Measurements from ENCODE around the gene COX8C. TPM values are rescaled to one million over a fixed set of nuclear protein-coding genes. Genes with fewer than 3 reads are reported as not detected.

Gene COX8C
- total RNA-seq, 4 donors from 2014 or later, result not detected

DNA sequence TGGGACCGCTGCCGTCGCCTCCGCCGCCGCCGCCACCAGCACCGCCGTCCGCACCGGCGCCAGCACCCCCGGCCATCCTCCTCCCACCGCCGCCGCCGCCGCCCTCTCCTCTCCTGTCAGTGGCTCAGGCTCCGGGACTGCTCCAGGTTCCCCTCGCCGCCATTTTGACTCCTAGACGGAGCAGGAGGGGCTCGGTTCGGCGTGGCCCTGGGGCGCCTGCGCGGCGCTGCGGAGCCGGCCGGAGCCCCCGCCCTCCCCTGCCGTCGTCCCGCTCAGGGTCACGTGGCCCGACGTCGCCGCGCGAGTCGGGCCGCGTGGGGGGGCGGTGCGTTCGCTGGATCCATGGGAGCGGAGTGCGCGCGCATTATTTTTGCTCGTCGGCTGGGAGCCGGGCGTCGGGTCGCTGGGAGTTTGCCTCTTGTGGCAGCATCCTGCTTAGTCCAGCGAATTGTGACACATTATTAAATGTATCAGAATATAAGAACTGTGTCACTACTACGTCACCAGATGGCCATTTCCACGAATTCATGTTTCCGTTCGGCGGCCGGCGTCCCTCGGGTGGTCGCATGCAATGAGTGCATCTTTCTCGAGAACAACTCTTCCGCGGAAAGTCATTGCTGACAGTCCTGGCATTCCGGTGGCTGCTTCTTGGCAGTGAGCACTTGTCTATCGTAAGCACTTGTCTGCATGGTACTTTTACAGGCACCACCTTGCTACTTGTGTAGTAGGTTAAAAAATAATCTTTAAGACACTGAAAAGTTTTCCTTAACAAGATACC, 13.9 kb upstream of the COX8C start, which contains the start of gene BTBD7:
TSS of gene BTBD7 (minus strand) at position 184 of the 778 bp plus-strand sequence. CDS start 36,985 bp downstream, outside the sequence.
- Histone ChIP-seq H3K27ac (peak within 1 kb of the TSS; percentile 98), H3K27me3 (no peaks in the 10 kb centered on the region), H3K9me3 (no peaks in the 10 kb centered on the region), H3K4me1 (peaks cover 41% of the 10 kb centered on the region), H3K4me3 (peak within 1 kb of the TSS; percentile 99), H3K36me3 (no peaks in the 10 kb centered on the region)
- WGBS, result 0% methylated on average over 28 of the region's 74 CpGs
- no peak for TF ChIP-seq POLR2AphosphoS5 (IDR thresholded peaks at IDR 0.05)
- peak in 1 of 2 donors; percentile 54 for TF ChIP-seq POLR2A (IDR thresholded peaks at IDR 0.05)
- TF ChIP-seq, protein P1, sequence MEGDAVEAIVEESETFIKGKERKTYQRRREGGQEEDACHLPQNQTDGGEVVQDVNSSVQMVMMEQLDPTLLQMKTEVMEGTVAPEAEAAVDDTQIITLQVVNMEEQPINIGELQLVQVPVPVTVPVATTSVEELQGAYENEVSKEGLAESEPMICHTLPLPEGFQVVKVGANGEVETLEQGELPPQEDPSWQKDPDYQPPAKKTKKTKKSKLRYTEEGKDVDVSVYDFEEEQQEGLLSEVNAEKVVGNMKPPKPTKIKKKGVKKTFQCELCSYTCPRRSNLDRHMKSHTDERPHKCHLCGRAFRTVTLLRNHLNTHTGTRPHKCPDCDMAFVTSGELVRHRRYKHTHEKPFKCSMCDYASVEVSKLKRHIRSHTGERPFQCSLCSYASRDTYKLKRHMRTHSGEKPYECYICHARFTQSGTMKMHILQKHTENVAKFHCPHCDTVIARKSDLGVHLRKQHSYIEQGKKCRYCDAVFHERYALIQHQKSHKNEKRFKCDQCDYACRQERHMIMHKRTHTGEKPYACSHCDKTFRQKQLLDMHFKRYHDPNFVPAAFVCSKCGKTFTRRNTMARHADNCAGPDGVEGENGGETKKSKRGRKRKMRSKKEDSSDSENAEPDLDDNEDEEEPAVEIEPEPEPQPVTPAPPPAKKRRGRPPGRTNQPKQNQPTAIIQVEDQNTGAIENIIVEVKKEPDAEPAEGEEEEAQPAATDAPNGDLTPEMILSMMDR (IDR thresholded peaks at IDR 0.05), result peak in 1 of 2 donors; percentile 38
- peak; percentile 32 for TF ChIP-seq EP300 (IDR thresholded peaks at IDR 0.05)
- peak; percentile 96 to 97 for DNase-seq (ENCODE audit: low spot score in 2 of 2)

DNA sequence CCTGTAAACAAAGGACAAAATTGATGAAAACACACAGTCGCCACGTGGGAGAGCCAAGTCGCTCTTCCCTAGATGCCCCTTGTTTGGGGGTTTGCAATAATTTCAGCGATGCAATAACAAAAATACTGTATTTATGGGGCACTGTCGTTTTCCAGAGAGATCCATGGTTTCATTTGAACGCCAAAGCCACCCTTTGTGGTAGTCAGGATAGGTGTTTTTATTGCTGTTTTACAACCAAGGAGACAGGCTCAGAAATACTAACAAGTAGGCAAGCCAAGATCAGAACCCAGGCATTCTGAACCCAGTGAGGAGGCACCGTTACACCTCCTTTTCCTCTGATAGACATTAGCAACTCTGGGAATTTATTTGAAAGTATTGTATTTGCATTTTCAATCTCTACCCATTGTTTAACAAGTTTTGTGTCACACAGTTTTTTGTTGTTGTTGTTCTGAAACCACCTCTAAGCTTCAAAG, 13.3 kb upstream of the COX8C start:
- TF ChIP-seq POLR2AphosphoS5 (IDR thresholded peaks at IDR 0.05) (no peak), EP300 (IDR thresholded peaks at IDR 0.05) (no peak), POLR2A (IDR thresholded peaks at IDR 0.05) (no peak)
- TF ChIP-seq, protein P1 (IDR thresholded peaks at IDR 0.05), result no peak
- 7% methylated on average over 7 of the region's 7 CpGs for WGBS
- H3K4me3 ChIP-seq, result peak overlapping the region; percentile 99

DNA sequence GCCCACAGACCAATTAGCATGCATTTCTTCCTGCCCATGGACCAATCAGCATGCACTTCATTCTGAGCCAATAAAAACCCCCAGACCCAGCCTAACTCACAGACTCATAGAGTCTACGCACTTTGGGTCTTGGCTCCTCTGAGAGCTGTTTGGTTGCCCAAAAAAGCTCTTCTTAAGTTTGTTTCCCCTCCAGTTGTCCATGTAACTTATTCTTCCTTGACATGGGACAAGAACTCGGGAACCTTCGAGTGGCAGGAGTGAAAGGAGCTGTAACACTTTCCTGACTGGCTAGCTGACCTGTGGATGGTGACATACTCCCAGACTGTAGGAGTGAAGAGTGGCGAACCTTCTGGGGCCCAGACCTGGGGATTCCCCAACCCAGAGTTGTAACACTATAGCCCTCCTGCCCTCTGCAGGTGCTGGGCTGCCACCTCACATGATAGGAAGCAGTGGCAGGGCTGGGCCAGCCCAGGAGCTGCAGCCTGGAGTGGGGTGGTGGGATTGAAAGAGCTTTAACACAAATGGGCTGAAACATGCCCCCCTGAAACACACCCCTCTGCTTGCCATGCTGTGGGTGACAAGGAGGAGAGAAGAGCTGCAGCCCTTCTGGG, 9.7 kb upstream of the COX8C start:
- no peak for DNase-seq (ENCODE audit: low spot score in 2 of 2)
- WGBS, result 96% methylated on average over 4 of the region's 4 CpGs
- TF ChIP-seq POLR2A (IDR thresholded peaks at IDR 0.05), result no peak
- TF ChIP-seq EP300 (IDR thresholded peaks at IDR 0.05), result no peak
- TF ChIP-seq, protein P1 (IDR thresholded peaks at IDR 0.05), result no peak
- no peak for TF ChIP-seq POLR2AphosphoS5 (IDR thresholded peaks at IDR 0.05)
- H3K27ac ChIP-seq, result no peak overlapping the region
- no peaks in the 10 kb centered on the region for H3K27me3 ChIP-seq
- H3K4me3 ChIP-seq, result no peak overlapping the region
- H3K36me3 ChIP-seq, result no peaks in the 10 kb centered on the region
- peaks cover 9% of the 10 kb centered on the region for H3K4me1 ChIP-seq
- no peaks in the 10 kb centered on the region for H3K9me3 ChIP-seq

More for the DNA sequence above, 13.3 kb upstream of the COX8C start:
- Histone ChIP-seq H3K27ac (peak overlapping the region; percentile 98), H3K36me3 (no peaks in the 10 kb centered on the region), H3K4me1 (peaks cover 41% of the 10 kb centered on the region), H3K27me3 (no peaks in the 10 kb centered on the region), H3K9me3 (no peaks in the 10 kb centered on the region)
- no peak for DNase-seq (ENCODE audit: low spot score in 2 of 2)

DNA sequence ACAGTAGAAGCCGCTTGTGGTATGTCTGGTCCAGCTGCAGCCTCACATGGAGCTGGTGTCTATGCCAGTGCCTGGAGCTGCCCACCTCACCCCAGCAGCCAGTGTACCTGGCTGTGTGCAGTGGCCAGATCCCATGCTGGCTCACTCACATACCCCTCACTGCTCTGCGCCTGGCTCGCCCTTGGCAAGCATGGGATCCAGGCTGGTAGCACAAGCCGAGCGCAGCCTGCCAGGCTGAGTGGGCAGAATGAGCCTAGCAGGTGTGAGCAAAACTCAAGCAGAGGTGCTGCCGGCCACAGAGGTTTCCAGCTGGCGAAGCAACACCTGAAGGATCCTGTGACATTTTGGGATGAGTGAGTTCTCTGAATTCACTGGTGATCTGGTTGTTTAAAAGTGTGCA, 9.1 kb upstream of the COX8C start:
- Histone ChIP-seq H3K4me1 (peaks cover 9% of the 10 kb centered on the region), H3K27me3 (no peaks in the 10 kb centered on the region), H3K36me3 (no peaks in the 10 kb centered on the region), H3K27ac (no peak overlapping the region), H3K9me3 (no peaks in the 10 kb centered on the region), H3K4me3 (no peak overlapping the region)
- 100% methylated on average over 4 of the region's 7 CpGs for WGBS
- no peak for DNase-seq (ENCODE audit: low spot score in 2 of 2)
- TF ChIP-seq POLR2AphosphoS5 (IDR thresholded peaks at IDR 0.05) (no peak), POLR2A (IDR thresholded peaks at IDR 0.05) (no peak), EP300 (IDR thresholded peaks at IDR 0.05) (no peak)
- TF ChIP-seq, protein P1 (IDR thresholded peaks at IDR 0.05), result no peak

DNA sequence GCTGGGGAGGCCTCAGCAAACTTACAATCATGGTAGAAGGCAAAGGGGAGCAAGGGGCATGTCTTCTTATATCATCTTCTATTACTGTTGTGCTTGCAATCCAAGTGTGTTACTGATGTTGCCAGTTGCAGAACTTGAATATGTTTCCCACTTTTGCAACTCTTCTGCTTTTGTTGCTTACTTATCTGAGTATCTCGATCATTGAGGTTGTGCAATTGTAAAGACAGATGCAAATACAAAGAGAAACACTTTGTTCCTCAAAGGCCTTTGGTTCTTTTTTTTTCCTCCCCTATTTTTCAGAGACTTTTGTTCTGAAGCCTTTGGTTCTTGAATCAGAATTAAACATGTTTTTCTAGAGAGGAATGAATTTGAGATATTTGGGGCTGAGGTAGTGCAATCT, 3.7 kb upstream of the COX8C start:
- Histone ChIP-seq H3K27ac (no peak overlapping the region), H3K36me3 (no peaks in the 10 kb centered on the region), H3K4me3 (no peak overlapping the region), H3K27me3 (no peaks in the 10 kb centered on the region), H3K4me1 (no peaks in the 10 kb centered on the region), H3K9me3 (no peaks in the 10 kb centered on the region)
- TF ChIP-seq, protein P1 (IDR thresholded peaks at IDR 0.05), result no peak
- TF ChIP-seq POLR2A (IDR thresholded peaks at IDR 0.05), result no peak
- no peak for TF ChIP-seq POLR2AphosphoS5 (IDR thresholded peaks at IDR 0.05)
- no peak for TF ChIP-seq EP300 (IDR thresholded peaks at IDR 0.05)
- WGBS, result 62% methylated on average over 1 of the region's 1 CpG
- DNase-seq (ENCODE audit: low spot score in 2 of 2), result no peak

All from suprapubic skin (tissue), 4 donors.